ENCODE data around the gene CHCHD1. TPM values are rescaled to one million over a fixed set of nuclear protein-coding genes. Genes with fewer than 3 reads are reported as not detected.

CHCHD1 gene
- total and polyA plus RNA-seq, 2 experiments from 2014 or later = 40.6 to 187 TPM

- Histone ChIP-seq H3K4me2 (no peak overlapping the region), H3K4me1 (ENCODE audit: insufficient read depth) (no peaks in the 10 kb centered on the region; the same call in 1 of the 2 replicates), H3K36me3 (ENCODE audit: insufficient read depth) (no peaks in the 10 kb centered on the region; the same call in 1 of the 2 replicates), H4K20me1 (replicated peaks; ENCODE audit: insufficient read depth) (peaks cover 12% of the 10 kb centered on the region), H3K79me2 (replicated peaks; ENCODE audit: insufficient read depth) (peaks cover 8% of the 10 kb centered on the region; the same call in 1 of the 2 replicates), H3F3A (replicated peaks; ENCODE audit: low read depth) (no peaks in the 10 kb centered on the region), H3K4me3 (no peak overlapping the region), H2AFZ (no peak overlapping the region), H3K27ac (ENCODE audit: low read depth) (no peak overlapping the region), H3K9me2 (ENCODE audit: insufficient read depth) (no peaks in the 10 kb centered on the region), H3K27me3 (ENCODE audit: insufficient read depth) (no peaks in the 10 kb centered on the region)
- H3K4me3 Mint-ChIP-seq = no peak overlapping the region
- H3K27me3 Mint-ChIP-seq (ENCODE audit: insufficient read depth, low read depth, poor library complexity) = peaks cover 14% of the 10 kb centered on the region
- H3K36me3 Mint-ChIP-seq (ENCODE audit: low read depth) = peaks cover 47% of the 10 kb centered on the region
- ATAC-seq (no peak), DNase-seq (ENCODE audit: low spot score) (no peak)
- no peak for TF ChIP-seq ETS1 (IDR thresholded peaks at IDR 0.05)
- no peak for TF ChIP-seq CREB1 (CRISPR knock-in tag; IDR thresholded peaks at IDR 0.05; ENCODE audit: low read depth)
- TF ChIP-seq, protein P1, sequence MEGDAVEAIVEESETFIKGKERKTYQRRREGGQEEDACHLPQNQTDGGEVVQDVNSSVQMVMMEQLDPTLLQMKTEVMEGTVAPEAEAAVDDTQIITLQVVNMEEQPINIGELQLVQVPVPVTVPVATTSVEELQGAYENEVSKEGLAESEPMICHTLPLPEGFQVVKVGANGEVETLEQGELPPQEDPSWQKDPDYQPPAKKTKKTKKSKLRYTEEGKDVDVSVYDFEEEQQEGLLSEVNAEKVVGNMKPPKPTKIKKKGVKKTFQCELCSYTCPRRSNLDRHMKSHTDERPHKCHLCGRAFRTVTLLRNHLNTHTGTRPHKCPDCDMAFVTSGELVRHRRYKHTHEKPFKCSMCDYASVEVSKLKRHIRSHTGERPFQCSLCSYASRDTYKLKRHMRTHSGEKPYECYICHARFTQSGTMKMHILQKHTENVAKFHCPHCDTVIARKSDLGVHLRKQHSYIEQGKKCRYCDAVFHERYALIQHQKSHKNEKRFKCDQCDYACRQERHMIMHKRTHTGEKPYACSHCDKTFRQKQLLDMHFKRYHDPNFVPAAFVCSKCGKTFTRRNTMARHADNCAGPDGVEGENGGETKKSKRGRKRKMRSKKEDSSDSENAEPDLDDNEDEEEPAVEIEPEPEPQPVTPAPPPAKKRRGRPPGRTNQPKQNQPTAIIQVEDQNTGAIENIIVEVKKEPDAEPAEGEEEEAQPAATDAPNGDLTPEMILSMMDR (conservative IDR thresholded peaks at IDR 0.05; ENCODE audit: low read depth in 2 of 2) = no peak
- TF ChIP-seq STAT1 (IDR thresholded peaks at IDR 0.05; ENCODE audit: unreplicated experiment) = no peak
- TF ChIP-seq, protein P2, sequence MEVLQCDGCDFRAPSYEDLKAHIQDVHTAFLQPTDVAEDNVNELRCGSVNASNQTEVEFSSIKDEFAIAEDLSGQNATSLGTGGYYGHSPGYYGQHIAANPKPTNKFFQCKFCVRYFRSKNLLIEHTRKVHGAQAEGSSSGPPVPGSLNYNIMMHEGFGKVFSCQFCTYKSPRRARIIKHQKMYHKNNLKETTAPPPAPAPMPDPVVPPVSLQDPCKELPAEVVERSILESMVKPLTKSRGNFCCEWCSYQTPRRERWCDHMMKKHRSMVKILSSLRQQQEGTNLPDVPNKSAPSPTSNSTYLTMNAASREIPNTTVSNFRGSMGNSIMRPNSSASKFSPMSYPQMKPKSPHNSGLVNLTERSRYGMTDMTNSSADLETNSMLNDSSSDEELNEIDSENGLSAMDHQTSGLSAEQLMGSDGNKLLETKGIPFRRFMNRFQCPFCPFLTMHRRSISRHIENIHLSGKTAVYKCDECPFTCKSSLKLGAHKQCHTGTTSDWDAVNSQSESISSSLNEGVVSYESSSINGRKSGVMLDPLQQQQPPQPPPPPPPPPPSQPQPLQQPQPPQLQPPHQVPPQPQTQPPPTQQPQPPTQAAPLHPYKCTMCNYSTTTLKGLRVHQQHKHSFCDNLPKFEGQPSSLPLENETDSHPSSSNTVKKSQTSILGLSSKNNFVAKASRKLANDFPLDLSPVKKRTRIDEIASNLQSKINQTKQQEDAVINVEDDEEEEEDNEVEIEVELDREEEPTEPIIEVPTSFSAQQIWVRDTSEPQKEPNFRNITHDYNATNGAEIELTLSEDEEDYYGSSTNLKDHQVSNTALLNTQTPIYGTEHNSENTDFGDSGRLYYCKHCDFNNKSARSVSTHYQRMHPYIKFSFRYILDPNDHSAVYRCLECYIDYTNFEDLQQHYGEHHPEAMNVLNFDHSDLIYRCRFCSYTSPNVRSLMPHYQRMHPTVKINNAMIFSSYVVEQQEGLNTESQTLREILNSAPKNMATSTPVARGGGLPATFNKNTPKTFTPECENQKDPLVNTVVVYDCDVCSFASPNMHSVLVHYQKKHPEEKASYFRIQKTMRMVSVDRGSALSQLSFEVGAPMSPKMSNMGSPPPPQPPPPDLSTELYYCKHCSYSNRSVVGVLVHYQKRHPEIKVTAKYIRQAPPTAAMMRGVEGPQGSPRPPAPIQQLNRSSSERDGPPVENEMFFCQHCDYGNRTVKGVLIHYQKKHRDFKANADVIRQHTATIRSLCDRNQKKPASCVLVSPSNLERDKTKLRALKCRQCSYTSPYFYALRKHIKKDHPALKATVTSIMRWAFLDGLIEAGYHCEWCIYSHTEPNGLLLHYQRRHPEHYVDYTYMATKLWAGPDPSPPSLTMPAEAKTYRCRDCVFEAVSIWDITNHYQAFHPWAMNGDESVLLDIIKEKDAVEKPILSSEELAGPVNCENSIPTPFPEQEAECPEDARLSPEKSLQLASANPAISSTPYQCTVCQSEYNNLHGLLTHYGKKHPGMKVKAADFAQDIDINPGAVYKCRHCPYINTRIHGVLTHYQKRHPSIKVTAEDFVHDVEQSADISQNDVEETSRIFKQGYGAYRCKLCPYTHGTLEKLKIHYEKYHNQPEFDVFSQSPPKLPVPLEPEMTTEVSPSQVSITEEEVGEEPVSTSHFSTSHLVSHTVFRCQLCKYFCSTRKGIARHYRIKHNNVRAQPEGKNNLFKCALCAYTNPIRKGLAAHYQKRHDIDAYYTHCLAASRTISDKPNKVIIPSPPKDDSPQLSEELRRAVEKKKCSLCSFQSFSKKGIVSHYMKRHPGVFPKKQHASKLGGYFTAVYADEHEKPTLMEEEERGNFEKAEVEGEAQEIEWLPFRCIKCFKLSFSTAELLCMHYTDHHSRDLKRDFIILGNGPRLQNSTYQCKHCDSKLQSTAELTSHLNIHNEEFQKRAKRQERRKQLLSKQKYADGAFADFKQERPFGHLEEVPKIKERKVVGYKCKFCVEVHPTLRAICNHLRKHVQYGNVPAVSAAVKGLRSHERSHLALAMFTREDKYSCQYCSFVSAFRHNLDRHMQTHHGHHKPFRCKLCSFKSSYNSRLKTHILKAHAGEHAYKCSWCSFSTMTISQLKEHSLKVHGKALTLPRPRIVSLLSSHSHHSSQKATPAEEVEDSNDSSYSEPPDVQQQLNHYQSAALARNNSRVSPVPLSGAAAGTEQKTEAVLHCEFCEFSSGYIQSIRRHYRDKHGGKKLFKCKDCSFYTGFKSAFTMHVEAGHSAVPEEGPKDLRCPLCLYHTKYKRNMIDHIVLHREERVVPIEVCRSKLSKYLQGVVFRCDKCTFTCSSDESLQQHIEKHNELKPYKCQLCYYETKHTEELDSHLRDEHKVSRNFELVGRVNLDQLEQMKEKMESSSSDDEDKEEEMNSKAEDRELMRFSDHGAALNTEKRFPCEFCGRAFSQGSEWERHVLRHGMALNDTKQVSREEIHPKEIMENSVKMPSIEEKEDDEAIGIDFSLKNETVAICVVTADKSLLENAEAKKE (CRISPR knock-in tag; IDR thresholded peaks at IDR 0.05) = no peak
- no peak for TF ChIP-seq EZH2phosphoT487 (IDR thresholded peaks at IDR 0.05; ENCODE audit: unreplicated experiment)
- no peak for TF ChIP-seq ZNF331 (CRISPR knock-in tag; IDR thresholded peaks at IDR 0.05; ENCODE audit: low read depth)
- TF ChIP-seq, protein P3, sequence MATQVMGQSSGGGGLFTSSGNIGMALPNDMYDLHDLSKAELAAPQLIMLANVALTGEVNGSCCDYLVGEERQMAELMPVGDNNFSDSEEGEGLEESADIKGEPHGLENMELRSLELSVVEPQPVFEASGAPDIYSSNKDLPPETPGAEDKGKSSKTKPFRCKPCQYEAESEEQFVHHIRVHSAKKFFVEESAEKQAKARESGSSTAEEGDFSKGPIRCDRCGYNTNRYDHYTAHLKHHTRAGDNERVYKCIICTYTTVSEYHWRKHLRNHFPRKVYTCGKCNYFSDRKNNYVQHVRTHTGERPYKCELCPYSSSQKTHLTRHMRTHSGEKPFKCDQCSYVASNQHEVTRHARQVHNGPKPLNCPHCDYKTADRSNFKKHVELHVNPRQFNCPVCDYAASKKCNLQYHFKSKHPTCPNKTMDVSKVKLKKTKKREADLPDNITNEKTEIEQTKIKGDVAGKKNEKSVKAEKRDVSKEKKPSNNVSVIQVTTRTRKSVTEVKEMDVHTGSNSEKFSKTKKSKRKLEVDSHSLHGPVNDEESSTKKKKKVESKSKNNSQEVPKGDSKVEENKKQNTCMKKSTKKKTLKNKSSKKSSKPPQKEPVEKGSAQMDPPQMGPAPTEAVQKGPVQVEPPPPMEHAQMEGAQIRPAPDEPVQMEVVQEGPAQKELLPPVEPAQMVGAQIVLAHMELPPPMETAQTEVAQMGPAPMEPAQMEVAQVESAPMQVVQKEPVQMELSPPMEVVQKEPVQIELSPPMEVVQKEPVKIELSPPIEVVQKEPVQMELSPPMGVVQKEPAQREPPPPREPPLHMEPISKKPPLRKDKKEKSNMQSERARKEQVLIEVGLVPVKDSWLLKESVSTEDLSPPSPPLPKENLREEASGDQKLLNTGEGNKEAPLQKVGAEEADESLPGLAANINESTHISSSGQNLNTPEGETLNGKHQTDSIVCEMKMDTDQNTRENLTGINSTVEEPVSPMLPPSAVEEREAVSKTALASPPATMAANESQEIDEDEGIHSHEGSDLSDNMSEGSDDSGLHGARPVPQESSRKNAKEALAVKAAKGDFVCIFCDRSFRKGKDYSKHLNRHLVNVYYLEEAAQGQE (IDR thresholded peaks at IDR 0.05; ENCODE audit: unreplicated experiment) = no peak
- no peak for TF ChIP-seq POLR2AphosphoS5 (IDR thresholded peaks at IDR 0.05; ENCODE audit: low read depth)
- TF ChIP-seq EZH2 (IDR thresholded peaks at IDR 0.05; ENCODE audit: low read depth, unreplicated experiment) = no peak
- TF ChIP-seq NANOG (IDR thresholded peaks at IDR 0.05; ENCODE audit: borderline replicate concordance) = no peak
- peaks cover 2% of the 10 kb centered on the region; the same call in 1 of the 3 replicates for H3K4me1 Mint-ChIP-seq
- no peak overlapping the region for H3K27ac Mint-ChIP-seq
- H3K9me3 Mint-ChIP-seq = no peaks in the 10 kb centered on the region
These were observed 10.1 kb downstream of the CHCHD1 start for GRCh38 chr10:73791871-73792400.
